Ramos (cell line): ENCODE measurements around the gene MADD.

Experiments used
- in situ Hi-C: fragments of 300-500 bp; cut with MboI; formaldehyde crosslinking; loops from one replicate; pipeline ENCODE4 v1.14.3; 2022; ENCODE audit warnings: low sequenced_read_pairs; ENCODE audit not compliant: unreplicated experiment

MADD gene

DNA sequence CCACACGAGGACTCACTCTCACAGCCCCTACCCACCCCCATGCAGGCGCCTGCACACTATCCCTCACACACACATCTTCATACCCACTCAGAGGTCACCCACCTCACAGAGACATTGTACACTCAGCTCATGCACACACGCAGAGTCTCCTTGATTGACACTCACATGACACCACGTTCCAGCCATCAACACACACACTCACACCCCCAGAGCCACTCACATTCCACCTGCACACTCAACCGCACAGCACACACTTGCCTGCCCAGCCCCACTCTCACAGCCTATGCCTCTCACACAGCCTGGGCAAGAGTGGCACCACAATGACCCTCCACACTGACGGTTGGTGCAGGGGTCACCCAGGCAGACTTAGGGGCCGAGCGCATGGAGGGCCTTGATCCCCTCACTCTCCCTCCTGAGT is 106.2 kb downstream of the MADD start:
- in situ Hi-C loops: no loop called here

DNA sequence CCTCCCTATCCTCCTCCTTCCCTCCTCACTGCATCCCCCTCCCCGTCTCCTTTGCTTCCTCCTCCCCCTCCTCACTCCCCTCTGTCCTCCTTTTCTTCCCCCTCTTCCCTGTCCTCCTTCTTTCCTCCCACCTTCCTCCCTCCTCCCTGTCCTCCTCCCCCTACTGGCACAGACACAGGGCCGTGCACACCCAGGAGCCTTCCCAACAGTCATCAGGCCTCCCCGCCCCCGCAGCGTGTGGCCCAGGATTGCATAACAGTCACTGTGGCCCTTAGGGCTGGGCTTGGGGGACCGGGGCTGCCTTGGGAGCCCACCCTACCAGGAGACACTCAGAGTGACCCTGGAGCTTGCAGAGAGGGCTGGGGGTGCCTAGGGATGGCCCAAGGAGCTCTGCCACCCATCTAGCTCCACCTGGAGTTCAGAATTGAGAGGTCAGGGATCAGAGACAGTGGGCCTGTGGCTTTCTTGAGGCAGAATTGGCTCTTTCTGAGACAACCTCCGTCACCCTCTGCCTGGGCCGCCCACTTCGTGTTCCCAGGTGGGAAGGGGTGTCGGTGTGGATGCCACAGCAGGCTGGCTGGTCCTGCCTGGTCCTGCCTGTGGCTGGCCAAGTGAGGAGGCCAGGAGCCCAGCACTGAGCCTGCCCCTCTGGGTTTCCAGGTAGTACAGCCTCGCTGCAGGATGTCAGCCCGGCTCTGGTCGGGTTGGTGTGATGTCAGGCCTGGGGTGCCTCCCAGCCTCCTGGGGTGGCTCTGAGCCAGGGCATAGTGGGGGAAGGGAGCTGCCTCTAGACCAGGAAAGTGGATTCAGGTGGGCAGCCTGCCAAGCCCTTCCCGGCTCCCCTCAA is 106.8 kb downstream of the MADD start:
- in situ Hi-C loops: no loop called here

DNA sequence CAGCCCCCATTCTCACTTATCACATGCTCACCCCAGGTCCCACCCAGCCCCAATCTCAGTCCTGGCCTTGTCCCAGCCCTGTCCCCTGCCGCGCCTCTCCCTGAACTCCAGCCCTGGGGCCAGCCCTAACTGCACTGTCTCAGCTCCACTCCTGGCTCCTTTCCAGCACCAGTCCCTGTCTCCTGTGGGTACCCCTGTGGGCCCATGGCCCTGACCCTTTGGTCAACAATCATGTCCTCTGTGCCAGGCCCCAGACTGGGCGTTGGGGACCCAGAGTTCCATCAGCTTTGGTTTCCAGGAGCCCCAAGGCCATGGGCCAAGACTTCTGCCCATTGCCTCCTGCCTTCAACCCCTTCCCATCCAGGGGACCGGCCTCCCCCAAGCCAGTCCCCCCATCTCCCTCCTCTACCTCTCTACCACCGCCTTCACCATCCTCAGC is 107.7 kb downstream of the MADD start:
- in situ Hi-C loops: no loop called here

DNA sequence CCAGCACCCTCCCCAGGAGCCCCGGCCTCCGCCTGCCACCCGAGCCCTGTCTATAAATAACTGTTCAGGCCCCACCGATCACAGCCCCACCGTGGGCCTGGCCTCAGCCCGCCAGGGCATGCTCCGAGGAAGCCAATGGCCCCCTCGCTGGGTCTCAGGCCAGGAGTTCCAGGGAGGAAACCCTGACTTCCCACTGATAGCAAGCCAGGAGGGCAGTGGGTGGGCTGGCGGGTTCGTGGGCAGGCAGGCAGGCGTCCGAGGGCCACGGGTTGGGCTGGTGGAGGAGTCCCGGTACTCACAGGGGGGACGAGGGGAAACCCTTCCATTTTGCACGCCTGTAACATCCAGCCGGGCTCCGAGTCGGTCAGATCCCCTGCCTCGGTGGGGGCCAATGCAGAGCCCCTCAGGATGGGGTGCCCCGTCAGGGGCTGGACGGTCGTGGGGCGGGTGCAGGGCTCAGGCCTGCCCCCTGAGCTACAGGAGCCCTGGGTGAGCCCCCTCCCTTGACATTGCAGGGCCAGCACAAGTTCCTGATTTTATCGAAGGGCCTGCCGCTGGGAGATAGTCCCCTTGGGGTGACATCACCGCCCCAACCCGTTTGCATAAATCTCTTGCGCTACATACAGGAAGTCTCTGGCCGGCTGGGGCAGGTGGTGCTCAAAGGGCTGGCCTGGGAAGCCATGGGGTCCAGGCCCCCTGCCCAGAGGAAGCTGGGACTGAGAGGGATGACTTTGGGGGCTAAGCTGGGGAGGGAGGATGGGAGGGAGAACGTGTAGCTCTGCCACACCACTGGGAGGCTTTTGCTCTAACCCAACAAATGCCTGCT is 108.3 kb downstream of the MADD start, which contains the start of gene SPI1:
Gene SPI1, minus strand, starts transcription at position 538 of the 826 bp plus-strand sequence. Its CDS starts 194 bp downstream, at position 344.
- in situ Hi-C loops: no loop called here

DNA sequence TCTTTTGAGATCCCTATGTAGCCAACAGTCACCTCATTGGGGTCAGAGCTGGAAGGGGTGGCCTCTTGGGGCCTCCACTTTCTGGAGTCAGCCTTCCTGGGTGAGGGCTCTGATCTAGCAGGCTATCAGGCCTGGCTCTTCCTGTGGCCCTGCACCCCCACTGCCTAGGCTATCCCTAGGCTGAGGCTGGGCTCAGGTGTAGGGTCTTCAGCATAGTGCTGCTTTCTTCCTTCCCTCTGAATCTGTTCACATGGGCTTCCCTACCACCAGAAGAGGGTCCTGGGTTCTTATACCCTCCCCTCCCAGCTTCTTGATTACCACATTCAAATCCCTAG is 108.9 kb downstream of the MADD start:
- in situ Hi-C loops: no loop called here

DNA sequence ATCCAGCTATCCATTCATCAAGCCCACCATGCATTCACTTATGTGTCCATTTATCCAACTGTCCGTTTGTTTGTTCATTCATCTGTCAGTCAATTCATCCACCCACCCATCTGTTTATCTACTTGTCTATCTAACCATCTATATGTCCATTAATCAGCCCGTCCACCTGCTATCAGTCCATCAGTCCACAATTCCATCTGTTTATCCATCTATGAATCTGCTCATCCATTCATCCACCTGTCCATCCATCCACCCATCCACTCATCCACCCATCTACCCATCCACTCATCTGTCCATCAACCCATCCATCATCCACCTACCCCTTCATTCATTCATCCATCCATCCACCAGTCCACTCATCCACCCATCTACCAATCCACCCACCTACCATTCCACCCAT is 109.4 kb downstream of the MADD start:
- in situ Hi-C loops: no loop called here
